Osteocyte (in vitro differentiated cells): ENCODE results near the gene PCDHGA4. TPM values are rescaled to one million over a fixed set of nuclear protein-coding genes. Genes with fewer than 3 reads are reported as not detected.
"Not testable (repeated sequence)": the region's sequence is repeated elsewhere in the genome, so short reads cannot be mapped to it uniquely, and the experiment has no call there.

ENCODE experiments used
- DNase-seq: peaks from one replicate; pipeline ENCODE4 v3.0.0; 2021; ENCODE audit warnings: mixed read lengths; ENCODE audit not compliant: unreplicated experiment; ENCODE audit errors: extremely low spot score
- H3K27ac Mint-ChIP-seq: one replicate; pipeline ENCODE4 v1.8.0; 2021; ENCODE audit warnings: mild to moderate bottlenecking, mixed read lengths; ENCODE audit not compliant: unreplicated experiment
- H3K27me3 Mint-ChIP-seq: one replicate; pipeline ENCODE4 v1.8.0; 2021; ENCODE audit warnings: mixed read lengths; ENCODE audit not compliant: unreplicated experiment
- H3K36me3 Mint-ChIP-seq: one replicate; pipeline ENCODE4 v1.8.0; 2021; ENCODE audit warnings: mixed read lengths; ENCODE audit not compliant: unreplicated experiment
- H3K4me1 Mint-ChIP-seq: one replicate; pipeline ENCODE4 v1.8.0; 2021; ENCODE audit warnings: mixed read lengths; ENCODE audit not compliant: unreplicated experiment
- H3K4me3 Mint-ChIP-seq: one replicate; pipeline ENCODE4 v1.8.0; 2021; ENCODE audit warnings: mild to moderate bottlenecking, moderate library complexity, mixed read lengths; ENCODE audit not compliant: unreplicated experiment
- H3K9me3 Mint-ChIP-seq: one replicate; pipeline ENCODE4 v1.8.0; 2021; ENCODE audit warnings: mixed read lengths; ENCODE audit not compliant: unreplicated experiment
- CTCF ChIP-seq: fragments of 200-600 bp; sonication (generic); IDR thresholded peaks from 2 replicates; pipeline ENCODE4 v1.5.0; 2021; ENCODE audit warnings: antibody characterized with exemption, mild to moderate bottlenecking, moderate library complexity
- total RNA-seq: library from RNA; stranded (reverse); gene quantifications from 2 replicates; pipeline ENCODE4 v1.2.1, GENCODE V29; 2021

The PCDHGA4 gene
- total RNA-seq, 1 donor from 2014 or later = 0.27 TPM

DNA sequence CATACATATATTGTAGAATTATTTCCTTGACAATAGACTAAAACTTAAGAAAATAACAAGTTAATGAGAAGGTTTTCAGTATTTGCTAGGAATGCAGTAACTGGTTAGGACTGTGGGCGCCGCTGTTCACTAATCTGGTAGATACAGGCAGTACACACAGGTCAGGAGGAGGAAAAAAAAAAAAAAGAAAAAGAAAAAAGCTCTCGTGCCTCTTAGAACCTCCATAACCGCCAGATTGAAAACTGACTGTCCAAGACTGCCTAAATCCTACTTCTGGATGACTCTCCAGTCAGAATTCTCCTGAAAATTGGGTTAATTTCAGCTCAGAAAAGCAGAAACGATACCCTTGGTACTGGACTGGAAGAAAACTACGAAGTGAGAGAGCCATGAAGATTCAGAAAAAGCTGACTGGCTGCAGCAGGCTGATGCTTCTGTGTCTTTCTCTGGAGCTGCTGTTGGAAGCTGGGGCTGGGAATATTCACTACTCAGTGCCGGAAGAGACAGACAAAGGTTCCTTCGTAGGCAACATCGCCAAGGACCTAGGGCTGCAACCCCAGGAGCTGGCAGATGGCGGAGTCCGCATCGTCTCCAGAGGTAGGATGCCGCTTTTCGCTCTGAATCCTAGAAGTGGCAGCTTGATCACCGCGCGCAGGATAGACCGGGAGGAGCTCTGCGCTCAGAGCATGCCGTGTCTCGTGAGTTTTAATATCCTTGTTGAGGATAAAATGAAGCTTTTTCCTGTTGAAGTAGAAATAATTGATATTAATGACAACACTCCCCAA lies 24.3 kb upstream of the PCDHGA4 start, which contains the start of gene PCDHGA1:
TSS of gene PCDHGA1 (plus strand) at position 216 of the 782 bp plus-strand sequence.
- H3K9me3 Mint-ChIP-seq = peaks cover 30% of the 10 kb centered on the region
- TF ChIP-seq CTCF = no peak
- peaks cover 1% of the 10 kb centered on the region for H3K27me3 Mint-ChIP-seq
- H3K27ac Mint-ChIP-seq = no peak within 1 kb of the TSS
- DNase-seq = no peak
- no peak within 1 kb of the TSS for H3K4me3 Mint-ChIP-seq
- H3K36me3 Mint-ChIP-seq = no peaks in the 10 kb centered on the region
- H3K4me1 Mint-ChIP-seq = no peaks in the 10 kb centered on the region

- H3K36me3 Mint-ChIP-seq, DNase-seq, H3K27me3 Mint-ChIP-seq, H3K4me3 Mint-ChIP-seq, H3K4me1 Mint-ChIP-seq, H3K27ac Mint-ChIP-seq: not testable (repeated sequence)
- peaks cover 42% of the 10 kb centered on the region for H3K9me3 Mint-ChIP-seq
Measured at GRCh38 chr5:141332571-141332970, 22.2 kb upstream of the PCDHGA4 start.

DNA sequence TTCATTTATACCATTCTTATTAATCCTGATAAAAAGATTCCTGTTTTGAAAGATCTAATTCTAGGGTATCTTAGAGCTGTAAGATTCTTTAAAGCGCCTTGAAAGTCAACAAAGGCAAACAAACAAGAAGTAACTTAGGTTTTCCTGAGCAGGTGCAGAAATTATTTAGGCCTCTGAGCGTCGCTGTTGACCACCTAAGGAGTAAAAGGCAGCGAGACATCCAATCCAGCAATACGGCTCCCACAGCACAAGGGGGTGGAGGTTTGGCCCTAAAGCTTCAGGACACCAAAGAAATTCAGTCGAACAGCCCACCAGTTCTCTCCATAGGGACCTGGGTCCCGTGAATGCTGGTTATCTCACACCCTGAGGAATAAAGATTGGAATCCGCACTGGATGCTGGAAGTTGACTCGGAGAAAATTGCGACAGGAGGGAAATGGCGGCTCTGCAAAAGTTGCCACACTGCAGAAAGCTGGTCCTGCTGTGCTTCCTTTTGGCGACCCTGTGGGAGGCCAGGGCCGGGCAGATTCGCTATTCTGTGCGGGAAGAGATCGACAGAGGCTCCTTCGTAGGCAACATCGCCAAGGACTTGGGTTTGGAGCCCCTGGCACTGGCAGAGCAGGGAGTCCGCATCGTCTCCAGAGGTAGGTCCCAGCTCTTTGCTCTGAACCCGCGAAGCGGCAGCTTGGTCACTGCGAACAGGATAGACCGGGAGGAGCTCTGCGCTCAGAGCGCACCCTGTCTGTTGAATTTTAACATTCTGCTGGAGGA lies 16.1 kb upstream of the PCDHGA4 start, which contains the start of gene PCDHGA2:
TSS of gene PCDHGA2 (plus strand) at position 223 of the 769 bp plus-strand sequence.
- Mint-ChIP-seq H3K27me3 (peaks cover 2% of the 10 kb centered on the region), H3K36me3 (no peaks in the 10 kb centered on the region), H3K27ac (no peak within 1 kb of the TSS), H3K4me3 (no peak within 1 kb of the TSS), H3K4me1 (no peaks in the 10 kb centered on the region), H3K9me3 (peaks cover 51% of the 10 kb centered on the region)
- DNase-seq = no peak
- no peak for TF ChIP-seq CTCF

DNA sequence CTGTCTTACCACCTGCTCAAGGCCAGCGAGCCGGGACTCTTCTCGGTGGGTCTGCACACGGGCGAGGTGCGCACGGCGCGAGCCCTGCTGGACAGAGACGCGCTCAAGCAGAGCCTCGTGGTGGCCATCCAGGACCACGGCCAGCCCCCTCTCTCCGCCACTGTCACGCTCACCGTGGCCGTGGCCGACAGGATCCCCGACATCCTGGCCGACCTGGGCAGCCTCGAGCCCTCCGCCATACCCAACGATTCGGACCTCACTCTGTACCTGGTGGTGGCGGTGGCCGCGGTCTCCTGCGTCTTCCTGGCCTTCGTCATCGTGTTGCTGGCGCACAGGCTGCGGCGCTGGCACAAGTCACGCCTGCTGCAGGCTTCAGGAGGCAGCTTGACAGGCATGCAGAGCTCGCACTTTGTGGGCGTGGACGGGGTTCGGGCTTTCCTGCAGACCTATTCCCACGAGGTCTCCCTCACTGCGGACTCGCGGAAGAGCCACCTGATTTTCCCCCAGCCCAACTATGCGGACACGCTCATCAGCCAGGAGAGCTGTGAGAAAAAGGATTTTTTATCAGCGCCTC lies 14.0 kb upstream of the PCDHGA4 start:
- H3K36me3 Mint-ChIP-seq, H3K4me1 Mint-ChIP-seq, H3K27ac Mint-ChIP-seq, H3K27me3 Mint-ChIP-seq, DNase-seq, H3K4me3 Mint-ChIP-seq: not testable (repeated sequence)
- H3K9me3 Mint-ChIP-seq = peaks cover 44% of the 10 kb centered on the region

- DNase-seq = no peak
- Mint-ChIP-seq H3K9me3 (peaks cover 38% of the 10 kb centered on the region), H3K27me3 (no peaks in the 10 kb centered on the region), H3K36me3 (no peaks in the 10 kb centered on the region), H3K27ac (no peak overlapping the region), H3K4me1 (no peaks in the 10 kb centered on the region), H3K4me3 (no peak overlapping the region)
- no peak for TF ChIP-seq CTCF
Measured at GRCh38 chr5:141342773-141343172, 12.0 kb upstream of the PCDHGA4 start.
